PC-9 (cell line): ENCODE measurements around the gene RPS15. TPM values are rescaled to one million over a fixed set of nuclear protein-coding genes. Genes with fewer than 3 reads are reported as not detected.

Experiments used
- BruUV-seq: library from RNA; stranded (reverse); fragments of 400-500 nt; replicated peaks from 2 replicates; lab custom pipeline; 2021; lab: Mats Ljungman, UMichigan
- CTCF ChIA-PET: fragments of 300-600 bp; sonication (Branson Sonifier 250); formaldehyde crosslinking; loops from one replicate; lab custom pipeline; 2022; ENCODE audit warnings: antibody characterized with exemption; lab: Charles Lee
- POLR2A ChIA-PET: fragments of 300-600 bp; sonication (Branson Sonifier 250); formaldehyde crosslinking; loops from one replicate; lab custom pipeline; 2022; ENCODE audit warnings: antibody characterized with exemption; ENCODE audit not compliant: unreplicated experiment; lab: Charles Lee
- DNase-seq, 2 experiments: peaks; one replicate each; pipeline versions ENCODE4 v3.0.0 to v3.0.0-alpha.2; 2015 to 2022; ENCODE audit warnings: mixed read lengths in 1 of 2
- H2AFZ ChIP-seq: fragments of 200-600 bp; sonication (generic); 2 replicates; pipeline ENCODE4 v1.8.1; 2017; ENCODE audit warnings: antibody characterized with exemption
- H3F3A ChIP-seq: fragments of 200-600 bp; sonication (generic); 2 replicates; pipeline ENCODE4 v1.8.1; 2017; ENCODE audit warnings: antibody characterized with exemption, mild to moderate bottlenecking, low read depth; ENCODE audit not compliant: insufficient read depth
- H3K27ac ChIP-seq: fragments of 200-600 bp; sonication (generic); 2 replicates; pipeline ENCODE4 v1.6.1; 2016; ENCODE audit warnings: mixed run types
- H3K27me3 ChIP-seq: fragments of 200-600 bp; sonication (generic); 2 replicates; pipeline ENCODE4 v1.6.1; 2016; ENCODE audit warnings: low read depth, mixed run types; ENCODE audit not compliant: insufficient read depth
- H3K36me3 ChIP-seq: fragments of 200-600 bp; sonication (generic); 2 replicates; pipeline ENCODE4 v1.6.1; 2016; ENCODE audit warnings: low read depth, mixed run types
- H3K4me1 ChIP-seq: fragments of 200-600 bp; sonication (generic); replicated peaks from 2 replicates; pipeline ENCODE4 v1.6.1; 2016; ENCODE audit warnings: mixed run types; ENCODE audit not compliant: insufficient read depth
- H3K4me2 ChIP-seq: fragments of 200-600 bp; sonication (generic); 2 replicates; pipeline ENCODE4 v1.6.1; 2017; ENCODE audit warnings: mixed run types
- H3K4me3 ChIP-seq: fragments of 200-600 bp; sonication (generic); 2 replicates; pipeline ENCODE4 v1.6.1; 2016; ENCODE audit warnings: mixed run types
- H3K79me2 ChIP-seq: fragments of 200-600 bp; sonication (generic); 2 replicates; pipeline ENCODE4 v1.6.1; 2017; ENCODE audit warnings: low read depth, mixed run types
- H3K9me2 ChIP-seq: fragments of 200-600 bp; sonication (generic); 2 replicates; pipeline ENCODE4 v1.8.1; 2017; ENCODE audit warnings: mild to moderate bottlenecking; ENCODE audit not compliant: insufficient read depth
- H3K9me3 ChIP-seq: fragments of 200-600 bp; sonication (generic); 2 replicates; pipeline ENCODE4 v1.8.1; 2016; ENCODE audit warnings: low read depth; ENCODE audit not compliant: insufficient read depth
- H4K20me1 ChIP-seq: fragments of 200-600 bp; sonication (generic); 2 replicates; pipeline ENCODE4 v1.8.1; 2017; ENCODE audit not compliant: insufficient read depth
- EZH2 ChIP-seq: fragments of 200-600 bp; sonication (generic); IDR thresholded peaks from 2 replicates; pipeline ENCODE4 v1.8.0; 2017; ENCODE audit warnings: antibody characterized with exemption, low read depth
- intact Hi-C: fragments of 100-400 bp; cut with micrococcal nuclease; formaldehyde crosslinking; loops from one replicate; pipeline ENCODE4 v1.10.0; 2022; ENCODE audit not compliant: unreplicated experiment
- total RNA-seq: library from RNA; stranded (reverse); gene quantifications from 2 replicates; pipeline ENCODE4 v1.2.3, GENCODE V29; 2021
- TF ChIP-seq, protein P1 (sequence below): fragments of 200-600 bp; sonication (generic); conservative IDR thresholded peaks from 2 replicates; pipeline ENCODE4 v1.6.1; 2017; ENCODE audit warnings: mixed run types, antibody characterized with exemption, mild to moderate bottlenecking, moderate library complexity

Gene RPS15
- total RNA-seq, 1 experiment from 2014 or later: 967 TPM

DNA sequence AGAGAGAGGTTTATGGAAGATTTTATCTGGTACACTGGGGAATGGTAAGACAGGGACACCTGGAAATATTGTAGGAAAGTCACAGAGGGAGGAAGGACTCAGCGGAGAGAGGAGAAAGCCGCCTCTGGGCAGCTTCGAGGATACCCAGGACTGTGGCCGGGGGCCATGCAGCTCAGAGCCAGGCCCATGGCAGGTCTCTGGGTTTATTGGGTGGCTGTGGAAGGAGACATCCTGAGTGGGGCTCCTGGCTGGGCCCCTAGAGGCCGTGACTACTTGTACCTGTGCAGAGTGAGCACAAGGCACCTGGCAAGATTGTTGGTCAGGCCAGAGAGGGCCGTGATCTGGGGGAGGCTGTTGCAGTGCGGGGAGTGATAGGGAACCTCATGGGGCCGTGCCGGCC is 27.4 kb upstream of the RPS15 start:
- BruUV-seq: no TSS peak
- H3F3A ChIP-seq: peaks cover 35% of the 10 kb centered on the region
- no peak for TF ChIP-seq EZH2
- TF ChIP-seq, protein P1, sequence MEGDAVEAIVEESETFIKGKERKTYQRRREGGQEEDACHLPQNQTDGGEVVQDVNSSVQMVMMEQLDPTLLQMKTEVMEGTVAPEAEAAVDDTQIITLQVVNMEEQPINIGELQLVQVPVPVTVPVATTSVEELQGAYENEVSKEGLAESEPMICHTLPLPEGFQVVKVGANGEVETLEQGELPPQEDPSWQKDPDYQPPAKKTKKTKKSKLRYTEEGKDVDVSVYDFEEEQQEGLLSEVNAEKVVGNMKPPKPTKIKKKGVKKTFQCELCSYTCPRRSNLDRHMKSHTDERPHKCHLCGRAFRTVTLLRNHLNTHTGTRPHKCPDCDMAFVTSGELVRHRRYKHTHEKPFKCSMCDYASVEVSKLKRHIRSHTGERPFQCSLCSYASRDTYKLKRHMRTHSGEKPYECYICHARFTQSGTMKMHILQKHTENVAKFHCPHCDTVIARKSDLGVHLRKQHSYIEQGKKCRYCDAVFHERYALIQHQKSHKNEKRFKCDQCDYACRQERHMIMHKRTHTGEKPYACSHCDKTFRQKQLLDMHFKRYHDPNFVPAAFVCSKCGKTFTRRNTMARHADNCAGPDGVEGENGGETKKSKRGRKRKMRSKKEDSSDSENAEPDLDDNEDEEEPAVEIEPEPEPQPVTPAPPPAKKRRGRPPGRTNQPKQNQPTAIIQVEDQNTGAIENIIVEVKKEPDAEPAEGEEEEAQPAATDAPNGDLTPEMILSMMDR: no peak
- POLR2A ChIA-PET: no interaction called here
- intact Hi-C loops: no loop called here
- H3K4me1 ChIP-seq: peaks cover 47% of the 10 kb centered on the region
- peaks cover 69% of the 10 kb centered on the region for H3K79me2 ChIP-seq
- H3K4me2 ChIP-seq: no peak overlapping the region; the same call in 1 of the 2 replicates
- no peaks in the 10 kb centered on the region for H3K9me2 ChIP-seq
- H3K27me3 ChIP-seq: no peaks in the 10 kb centered on the region
- H3K4me3 ChIP-seq: no peak overlapping the region
- H3K27ac ChIP-seq: no peak overlapping the region
- H4K20me1 ChIP-seq: peaks cover 54% of the 10 kb centered on the region
- CTCF ChIA-PET: no interaction called here
- H3K9me3 ChIP-seq: no peaks in the 10 kb centered on the region
- H3K36me3 ChIP-seq: no peaks in the 10 kb centered on the region
- no peak for DNase-seq
- H2AFZ ChIP-seq: no peak overlapping the region

- no peak for DNase-seq
- TF ChIP-seq EZH2: no peak
- TF ChIP-seq, protein P1: no peak
- intact Hi-C loops: no loop called here
- CTCF ChIA-PET: no interaction called here
- BruUV-seq: no TSS peak
- Histone ChIP-seq H3K9me3 (no peaks in the 10 kb centered on the region), H3K36me3 (no peaks in the 10 kb centered on the region), H3K4me2 (no peak overlapping the region), H2AFZ (no peak overlapping the region), H3K9me2 (no peaks in the 10 kb centered on the region), H3K4me3 (no peak overlapping the region), H4K20me1 (peaks cover 62% of the 10 kb centered on the region), H3K27ac (no peak overlapping the region), H3F3A (peaks cover 34% of the 10 kb centered on the region), H3K4me1 (peaks cover 48% of the 10 kb centered on the region), H3K79me2 (peaks cover 77% of the 10 kb centered on the region), H3K27me3 (no peaks in the 10 kb centered on the region)
- POLR2A ChIA-PET: no interaction called here
These were observed 26.7 kb upstream of the RPS15 start for GRCh38 chr19:1411255-1412191.

GRCh38 chr19:1412323-1412923 is 25.8 kb upstream of the RPS15 start:
- H2AFZ ChIP-seq: no peak overlapping the region
- H3K27ac ChIP-seq: peak overlapping the region; percentile 99; the same call in 1 of the 2 replicates
- no peak overlapping the region for H3K4me2 ChIP-seq
- H3K4me1 ChIP-seq: peaks cover 47% of the 10 kb centered on the region
- peaks cover 86% of the 10 kb centered on the region for H3K79me2 ChIP-seq
- H4K20me1 ChIP-seq: peaks cover 71% of the 10 kb centered on the region
- no peaks in the 10 kb centered on the region for H3K9me3 ChIP-seq
- H3K27me3 ChIP-seq: no peaks in the 10 kb centered on the region
- no peaks in the 10 kb centered on the region for H3K9me2 ChIP-seq
- POLR2A ChIA-PET: no interaction called here
- CTCF ChIA-PET: no interaction called here
- peaks cover 30% of the 10 kb centered on the region for H3F3A ChIP-seq
- no peak for TF ChIP-seq EZH2
- TF ChIP-seq, protein P1: no peak
- H3K4me3 ChIP-seq: no peak overlapping the region
- no TSS peak for BruUV-seq
- intact Hi-C loops: no loop called here
- no peaks in the 10 kb centered on the region for H3K36me3 ChIP-seq
- no peak for DNase-seq
